NCI-H187 treated with DMSO at 0.1 percent for 48 hours (cell line): ENCODE measurements around the gene ZFP69B.
"Not testable (repeated sequence)": the region's sequence is repeated elsewhere in the genome, so short reads cannot be mapped to it uniquely, and the experiment has no call there.

Experiments used
- DNase-seq: peaks from one replicate; lab custom pipeline; 2025; lab: John Stamatoyannopoulos, UW

The ZFP69B gene

DNA sequence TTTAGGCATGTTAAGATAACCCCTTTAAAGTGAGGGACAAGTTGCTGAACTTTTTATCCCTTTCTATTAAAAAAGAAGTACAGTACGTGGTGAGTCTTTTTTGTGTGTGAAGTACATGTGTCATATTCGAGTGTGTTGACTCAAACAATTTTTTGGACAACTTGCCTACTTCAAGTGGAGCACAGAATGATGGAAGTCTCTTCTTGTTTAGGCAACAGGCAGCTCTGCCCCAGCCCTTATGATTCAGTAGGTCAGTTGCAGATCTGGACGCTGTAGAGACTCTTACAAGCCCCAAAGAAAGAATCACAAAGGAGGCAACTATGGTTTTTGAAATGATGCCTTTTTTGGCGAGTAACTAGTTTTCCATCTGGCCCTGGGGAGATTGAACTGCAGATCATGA, 14.4 kb upstream of the ZFP69B start:
- no peak for DNase-seq

DNA sequence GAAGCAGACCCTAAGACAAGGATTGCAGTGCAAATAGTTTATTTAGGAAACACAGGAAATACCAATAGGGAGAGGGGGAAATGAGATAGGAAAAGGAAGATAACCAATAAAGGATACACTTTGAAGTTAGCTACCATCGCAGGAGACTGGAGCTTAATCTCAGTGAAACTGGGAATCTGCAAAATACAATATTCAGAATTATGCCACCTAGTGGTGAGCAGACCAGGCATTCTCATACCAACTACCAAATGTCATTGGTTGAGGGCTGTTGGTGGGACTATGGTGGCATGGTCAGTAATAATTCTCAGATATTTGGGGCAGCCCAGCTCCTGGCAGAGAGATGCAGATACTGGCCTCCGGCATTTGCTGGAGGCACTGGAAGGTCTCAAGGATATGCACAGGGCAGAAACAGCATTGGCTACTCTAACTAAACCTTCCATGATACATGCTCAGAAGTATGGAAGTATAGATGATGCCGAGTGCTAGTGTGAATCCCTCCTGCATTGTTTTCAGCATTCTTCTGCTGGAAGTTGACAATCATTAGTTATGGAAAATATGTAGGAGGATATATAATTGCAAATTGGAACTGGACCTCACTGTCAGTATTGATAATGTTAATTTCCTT, 11.8 kb upstream of the ZFP69B start:
- no peak for DNase-seq

DNA sequence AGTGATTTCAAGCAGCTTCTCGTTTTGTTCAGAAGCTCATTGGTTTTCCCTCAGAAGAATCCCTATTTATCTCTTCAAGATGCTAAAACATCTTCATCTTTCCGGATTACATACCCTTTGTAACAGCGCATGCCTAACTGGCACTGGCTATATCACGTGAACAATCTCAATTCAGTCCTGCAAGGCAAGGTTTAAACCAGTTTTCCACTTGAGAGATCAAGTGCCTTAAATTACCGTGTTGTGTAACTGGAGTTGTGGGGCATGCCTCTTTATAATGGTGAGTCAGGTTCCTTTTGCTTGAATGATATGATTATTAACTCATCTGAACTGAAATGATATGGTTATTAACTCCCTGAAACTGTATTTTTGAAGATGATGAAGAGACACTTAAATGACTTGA, 11.0 kb upstream of the ZFP69B start:
- DNase-seq: no peak

DNA sequence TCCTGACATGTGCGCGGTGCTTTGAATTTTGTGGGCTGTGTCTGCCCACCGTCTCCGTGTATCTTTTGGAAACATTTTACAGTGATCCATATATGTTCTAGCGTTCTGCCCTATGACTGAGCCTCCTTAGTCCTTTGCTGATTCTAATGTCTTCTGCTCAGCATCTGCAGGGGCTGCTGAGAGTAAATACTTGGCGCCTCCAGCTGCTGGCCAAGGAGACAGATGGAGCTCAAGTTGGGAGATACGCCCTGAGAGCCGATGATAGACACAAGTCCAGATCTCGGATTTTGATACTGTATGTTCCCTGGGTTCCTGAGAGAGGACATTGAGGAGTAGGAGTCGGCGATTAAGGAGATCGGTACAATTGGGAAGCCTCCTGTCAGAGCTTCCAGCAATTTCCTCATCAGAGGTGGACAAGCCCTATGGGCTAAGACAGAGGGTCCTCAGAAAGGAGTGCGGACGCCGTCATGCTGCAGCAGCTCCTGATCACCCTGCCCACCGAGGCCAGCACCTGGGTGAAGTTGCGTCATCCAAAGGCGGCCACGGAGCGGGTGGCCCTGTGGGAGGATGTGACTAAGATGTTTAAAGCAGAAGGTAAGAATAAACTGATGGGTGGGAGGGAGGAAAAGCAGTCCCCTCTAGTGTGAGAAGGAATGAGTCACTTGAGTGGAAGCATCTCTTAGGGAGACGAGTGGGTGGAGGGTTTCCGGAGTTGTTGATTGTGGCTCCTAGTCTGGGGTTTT, 390 bp downstream of the ZFP69B start:
- no peak for DNase-seq

DNA sequence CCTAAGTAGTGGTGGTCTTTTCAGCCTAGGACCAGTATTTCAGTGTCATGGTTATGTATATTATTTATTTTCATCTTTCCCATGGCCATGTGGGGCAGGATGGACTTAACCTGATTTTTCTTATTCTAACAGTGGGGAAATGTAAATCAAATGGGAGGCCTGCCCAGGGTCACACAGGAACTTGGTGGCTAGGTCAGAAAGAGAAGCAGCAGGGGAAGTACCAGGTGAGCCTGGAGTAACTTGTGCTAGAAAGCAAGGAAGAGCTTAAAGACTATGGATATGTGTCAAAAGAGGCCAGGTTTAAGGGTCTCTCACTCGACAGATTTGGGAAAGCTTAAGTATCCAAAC, 936 bp downstream of the ZFP69B start:
- no peak for DNase-seq

DNA sequence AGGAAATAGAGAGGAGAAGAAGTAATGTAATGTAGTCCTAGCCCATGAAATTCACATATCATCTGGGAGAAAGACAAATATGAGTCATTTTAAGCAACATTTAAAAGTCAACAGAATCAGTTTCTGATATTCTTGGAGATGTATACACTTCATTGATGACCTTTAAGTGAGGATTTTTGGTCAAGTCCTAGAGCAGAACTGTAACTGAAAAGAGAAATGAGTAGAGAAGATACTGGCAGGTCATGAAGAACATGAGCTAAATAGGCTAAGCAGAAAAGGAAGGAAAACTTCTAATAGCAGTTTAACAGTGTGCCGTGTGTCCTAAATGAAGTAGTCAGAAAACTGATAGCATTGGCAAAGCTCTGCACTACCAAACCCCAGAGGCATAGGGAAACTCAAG, 4.6 kb downstream of the ZFP69B start:
- no peak for DNase-seq

DNA sequence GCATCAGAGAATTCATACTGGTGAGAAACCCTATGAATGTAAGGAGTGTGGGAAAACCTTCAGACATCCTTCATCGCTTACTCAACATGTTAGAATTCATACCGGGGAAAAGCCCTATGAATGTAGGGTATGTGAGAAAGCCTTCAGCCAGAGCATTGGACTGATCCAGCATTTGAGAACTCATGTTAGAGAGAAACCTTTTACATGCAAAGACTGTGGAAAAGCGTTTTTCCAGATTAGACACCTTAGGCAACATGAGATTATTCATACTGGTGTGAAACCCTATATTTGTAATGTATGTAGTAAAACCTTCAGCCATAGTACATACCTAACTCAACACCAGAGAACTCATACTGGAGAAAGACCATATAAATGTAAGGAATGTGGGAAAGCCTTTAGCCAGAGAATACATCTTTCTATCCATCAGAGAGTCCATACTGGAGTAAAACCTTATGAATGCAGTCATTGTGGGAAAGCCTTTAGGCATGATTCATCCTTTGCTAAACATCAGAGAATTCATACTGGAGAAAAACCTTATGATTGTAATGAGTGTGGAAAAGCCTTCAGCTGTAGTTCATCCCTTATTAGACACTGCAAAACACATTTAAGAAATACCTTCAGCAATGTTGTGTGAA, 12.8 kb downstream of the ZFP69B start:
- DNase-seq: no peak

DNA sequence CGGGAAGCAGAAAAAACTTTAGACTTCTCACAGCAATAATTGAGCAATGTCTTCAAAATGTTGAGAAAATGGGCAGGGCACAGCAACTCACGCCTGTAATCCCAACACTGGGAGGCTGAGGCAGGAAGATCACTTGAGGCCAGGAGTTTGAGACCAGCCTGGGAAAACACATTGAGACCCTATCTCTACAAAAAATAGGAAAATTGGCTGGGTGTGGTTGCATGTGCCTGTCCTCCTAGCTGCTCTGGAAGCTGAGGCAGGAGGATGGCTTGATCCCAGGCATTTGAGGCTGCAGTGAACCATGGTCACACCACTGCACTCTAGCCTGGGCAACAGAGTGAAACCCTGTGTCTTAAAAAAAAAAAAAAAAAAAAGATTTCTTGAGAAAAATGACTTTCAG, 19.1 kb downstream of the ZFP69B start:
- no peak for DNase-seq

DNA sequence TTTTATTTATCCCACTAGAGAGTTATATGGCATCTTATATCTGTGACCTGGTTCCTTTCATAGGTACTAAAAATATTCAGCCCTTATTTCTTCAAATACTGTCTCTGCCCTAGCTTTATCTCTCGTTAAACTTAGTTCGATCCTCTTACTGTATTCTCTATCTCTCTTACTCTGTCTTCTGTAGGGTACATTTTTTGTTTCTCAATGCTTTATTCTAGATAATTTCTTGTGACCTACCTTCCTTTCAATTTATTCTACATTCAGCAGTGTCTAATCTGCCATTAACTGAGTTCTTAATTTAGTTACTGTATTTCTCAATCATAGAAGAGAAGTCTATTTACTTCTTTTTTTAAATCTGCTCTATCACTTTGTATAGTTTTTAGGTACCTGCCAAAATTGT, 25.0 kb downstream of the ZFP69B start:
- DNase-seq: no peak

DNA sequence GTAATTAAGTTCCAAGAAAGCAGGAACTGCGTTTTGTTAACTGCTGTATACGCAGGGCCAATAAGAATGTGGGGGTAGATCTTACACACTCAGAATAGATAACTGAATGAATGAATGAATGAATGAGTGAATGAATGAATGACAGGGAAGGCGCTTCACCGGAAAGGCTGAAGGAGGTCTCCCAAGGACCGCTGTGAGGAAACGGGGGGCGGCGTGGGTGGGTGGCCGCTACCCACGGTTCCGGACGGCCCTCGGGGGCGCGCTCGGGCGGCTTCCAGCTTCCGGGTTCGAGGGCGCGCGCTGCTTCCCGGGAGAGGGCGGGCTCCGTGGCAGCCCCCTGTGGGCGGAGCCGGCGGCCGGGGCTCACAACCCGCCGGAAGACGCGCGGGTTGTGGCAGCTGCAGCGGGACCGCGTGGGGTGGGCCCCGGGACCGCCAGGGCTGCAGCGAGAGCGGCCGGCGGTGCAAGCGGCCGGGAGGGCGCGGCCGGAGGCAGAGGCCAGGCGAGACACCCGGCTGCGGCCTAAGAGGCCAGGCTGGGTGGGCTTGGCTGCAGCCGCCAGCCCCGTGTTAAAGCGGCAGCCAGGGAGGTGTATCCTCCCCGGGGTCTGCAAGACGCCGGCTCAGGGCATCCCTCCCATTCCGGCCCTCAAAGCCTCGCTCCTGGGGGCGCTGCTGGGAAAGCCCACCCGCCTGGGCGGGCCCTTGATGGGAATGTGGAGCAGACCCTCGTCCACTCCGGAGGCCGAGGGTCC, 26.8 kb downstream of the ZFP69B start, which contains the start of gene ZFP69:
Gene ZFP69, plus strand, starts transcription at position 367 of the 754 bp plus-strand sequence. CDS start 2,072 bp downstream, outside the sequence.
- DNase-seq: no peak

DNA sequence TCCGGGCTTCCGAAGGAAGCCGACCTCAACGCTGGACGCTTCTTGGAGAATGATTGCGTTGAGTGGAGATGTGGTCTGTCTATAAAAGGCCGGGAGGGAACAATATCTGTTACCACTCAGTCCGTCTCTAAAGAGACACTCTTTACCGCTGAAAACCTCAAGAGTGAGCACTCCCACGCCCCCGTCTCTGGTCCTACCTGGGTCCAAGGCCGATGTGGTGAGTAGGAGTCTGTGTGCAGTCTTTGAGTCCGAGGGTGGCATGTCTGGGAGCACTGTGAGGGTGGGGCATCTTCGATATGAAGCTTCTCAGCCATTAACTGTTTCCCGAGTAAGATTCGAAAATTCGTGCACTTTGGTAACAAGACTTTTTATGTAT, 27.4 kb downstream of the ZFP69B start:
- DNase-seq: no peak

DNA sequence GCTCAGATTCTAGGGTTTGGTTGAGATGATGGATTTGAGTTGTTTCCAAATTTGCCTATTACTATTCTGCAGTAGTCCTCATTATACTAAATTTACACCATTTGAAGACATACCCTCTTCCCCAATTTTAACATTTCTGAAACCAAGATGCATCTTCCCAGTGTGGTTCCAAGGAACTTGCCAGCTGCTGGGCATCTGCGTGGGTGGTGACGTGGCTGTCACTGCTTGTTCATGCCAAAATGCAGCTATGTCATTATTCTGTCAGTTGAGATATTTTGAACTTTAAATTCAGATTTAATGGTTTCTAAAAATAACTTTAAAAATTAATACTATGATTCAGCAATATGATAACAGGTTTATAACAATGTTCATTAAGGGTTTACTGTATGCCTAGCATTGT, 28.0 kb downstream of the ZFP69B start:
- no peak for DNase-seq

DNA sequence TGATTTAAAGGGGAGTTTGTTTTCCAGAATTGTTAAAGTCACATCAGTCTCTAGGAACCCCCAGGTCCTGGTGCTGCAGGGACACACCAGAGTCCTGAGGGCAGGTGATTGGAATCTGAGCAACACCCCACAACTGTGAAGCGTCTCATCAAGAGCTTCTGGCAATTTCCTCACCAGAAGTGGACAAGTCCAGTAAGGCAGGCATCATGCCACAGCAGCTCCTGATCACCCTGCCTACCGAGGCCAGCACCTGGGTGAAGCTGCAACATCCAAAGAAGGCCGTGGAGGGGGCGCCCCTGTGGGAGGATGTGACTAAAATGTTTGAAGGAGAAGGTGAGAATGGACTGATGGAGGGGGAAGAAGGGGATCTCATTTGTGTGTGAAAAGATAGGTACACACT, 28.9 kb downstream of the ZFP69B start:
- DNase-seq: no peak

DNA sequence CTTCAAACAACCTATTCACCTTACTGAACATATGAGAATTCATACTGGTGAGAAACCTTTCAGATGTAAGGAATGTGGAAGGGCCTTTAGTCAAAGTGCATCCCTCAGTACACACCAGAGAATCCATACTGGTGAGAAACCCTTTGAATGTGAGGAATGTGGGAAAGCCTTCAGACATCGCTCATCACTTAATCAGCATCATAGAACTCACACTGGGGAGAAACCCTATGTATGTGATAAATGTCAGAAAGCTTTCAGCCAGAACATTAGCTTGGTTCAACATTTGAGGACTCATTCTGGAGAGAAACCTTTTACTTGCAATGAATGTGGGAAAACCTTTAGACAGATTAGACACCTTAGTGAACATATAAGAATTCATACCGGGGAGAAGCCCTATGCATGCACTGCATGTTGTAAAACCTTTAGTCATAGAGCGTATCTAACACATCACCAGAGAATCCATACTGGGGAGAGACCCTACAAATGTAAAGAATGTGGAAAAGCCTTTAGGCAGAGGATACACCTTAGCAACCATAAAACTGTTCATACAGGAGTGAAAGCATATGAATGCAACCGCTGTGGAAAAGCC, 45.1 kb downstream of the ZFP69B start:
- no peak for DNase-seq

DNA sequence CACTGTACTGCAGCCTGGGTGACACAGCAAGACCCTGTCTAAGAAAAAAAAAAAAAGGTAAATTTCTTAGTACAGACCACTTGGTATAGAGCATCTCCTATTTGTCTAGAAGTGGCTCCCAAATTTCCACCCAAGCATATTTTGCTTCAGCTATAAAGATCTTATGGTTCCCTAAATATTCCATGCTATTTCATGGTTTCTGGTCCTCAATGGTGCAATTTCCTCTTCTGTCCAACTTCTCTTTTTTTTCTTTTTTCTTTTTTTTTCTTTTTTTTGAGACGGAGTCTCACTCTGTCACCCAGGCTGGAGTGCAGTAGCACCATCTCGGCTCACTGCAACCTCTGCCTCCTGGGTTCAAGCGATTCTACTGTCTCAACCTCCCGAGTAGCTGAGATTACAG, 52.4 kb downstream of the ZFP69B start:
- DNase-seq: not testable (repeated sequence)

DNA sequence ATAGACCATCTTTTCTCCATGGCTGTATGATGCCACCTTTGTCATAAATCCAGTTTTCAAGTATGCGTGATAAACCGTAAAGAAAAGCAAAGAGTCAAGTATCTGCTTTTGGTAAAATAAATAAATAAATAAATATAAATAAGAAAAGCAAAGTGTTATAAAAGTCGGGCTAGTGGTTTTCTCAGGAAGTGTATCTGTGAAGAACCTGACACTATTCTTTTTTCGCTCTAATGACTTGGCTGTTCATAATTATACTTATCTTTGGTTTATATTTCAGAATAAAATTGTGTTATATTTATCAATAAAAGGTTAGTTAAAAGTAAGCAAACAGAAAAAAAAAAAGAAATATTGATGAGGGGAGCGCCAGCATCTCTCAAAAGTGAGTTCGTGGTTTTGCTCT, 57.7 kb downstream of the ZFP69B start:
- no peak for DNase-seq

DNA sequence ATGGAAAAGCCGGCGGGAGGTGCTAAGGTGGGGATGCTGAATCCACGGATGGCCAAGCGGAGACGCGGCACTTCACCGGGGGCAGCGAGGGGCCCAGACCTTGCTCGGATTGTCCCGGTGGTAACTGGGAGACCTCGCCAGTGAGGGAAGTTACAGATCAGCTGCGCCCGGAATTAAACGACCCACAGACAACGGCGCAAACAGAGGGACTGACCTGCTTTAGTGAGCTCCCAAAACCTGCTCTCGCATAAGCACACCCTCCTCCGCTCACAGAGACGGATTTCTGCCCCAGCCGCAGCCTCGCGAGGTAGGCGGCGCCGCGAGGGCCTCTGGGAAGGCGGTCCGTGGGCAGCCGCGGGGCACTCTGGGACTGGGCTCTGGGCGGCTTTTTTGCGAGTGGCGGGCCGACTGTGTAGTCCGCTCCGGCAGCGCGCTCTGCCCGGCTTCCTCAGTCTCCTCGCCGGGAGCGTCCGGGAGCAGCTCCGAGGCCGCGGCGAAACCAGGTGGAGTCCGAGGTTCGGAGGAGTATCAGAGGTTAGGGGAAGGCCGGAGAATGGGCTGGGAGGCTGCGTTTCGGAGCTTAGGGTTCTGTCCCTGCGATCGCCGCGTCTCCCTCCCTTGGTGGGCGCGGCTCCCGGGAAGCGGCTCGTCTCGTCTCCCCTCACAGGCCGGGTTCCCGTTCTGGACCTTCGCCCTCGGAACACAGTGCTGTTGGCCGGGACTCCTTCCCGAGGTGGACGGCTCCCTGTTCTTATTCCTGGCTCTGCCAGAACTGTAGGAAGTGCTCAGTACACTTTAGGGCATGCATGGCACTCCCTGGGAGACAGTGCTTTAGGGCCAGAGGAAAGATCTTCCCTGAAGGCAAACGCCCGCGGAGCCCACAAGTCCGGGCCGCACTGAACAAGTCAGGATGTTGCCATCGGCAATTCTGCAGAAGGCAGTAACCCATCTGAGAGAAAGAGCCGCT, 58.4 kb downstream of the ZFP69B start, which contains the start of gene EXO5:
Gene EXO5, plus strand, starts transcription at position 393 of the 967 bp plus-strand sequence. CDS start 5,778 bp downstream, outside the sequence.
- DNase-seq: no peak
